Mesothelial cell of epicardium (in vitro differentiated cells): ENCODE data around the gene SLC25A22. TPM values are rescaled to one million over a fixed set of nuclear protein-coding genes. Genes with fewer than 3 reads are reported as not detected.
A peak's percentile ranks its signal among the peaks of the same experiment; 100 is the strongest.

Source experiments
- DNase-seq, 2 experiments: peaks; one replicate each; pipeline ENCODE4 v3.0.0; 2021; ENCODE audit warnings: low spot score in 2 of 2; ENCODE audit not compliant: unreplicated experiment in 2 of 2
- H3K27ac Mint-ChIP-seq: 2 replicates; pipeline ENCODE4 v1.8.0; 2021; ENCODE audit warnings: mixed read lengths
- H3K27me3 Mint-ChIP-seq: 2 replicates; pipeline ENCODE4 v1.8.0; 2021; ENCODE audit warnings: low read depth, mixed read lengths
- H3K36me3 Mint-ChIP-seq: 2 replicates; pipeline ENCODE4 v1.8.0; 2021; ENCODE audit warnings: mixed read lengths
- H3K4me1 Mint-ChIP-seq: 2 replicates; pipeline ENCODE4 v1.8.0; 2021; ENCODE audit warnings: mixed read lengths
- H3K4me3 Mint-ChIP-seq: 2 replicates; pipeline ENCODE4 v1.8.0; 2021; ENCODE audit warnings: mild to moderate bottlenecking, moderate library complexity, mixed read lengths
- H3K9me3 Mint-ChIP-seq: 2 replicates; pipeline ENCODE4 v1.8.0; 2021; ENCODE audit warnings: mixed read lengths
- total RNA-seq: library from RNA; stranded (reverse); gene quantifications from 3 replicates; pipeline ENCODE4 v1.2.1, GENCODE V29; 2021
- TF ChIP-seq, protein P1 (sequence below): fragments of 200-600 bp; sonication (generic); IDR thresholded peaks from one replicate; pipeline ENCODE4 v1.5.0; 2021; ENCODE audit warnings: antibody characterized with exemption; ENCODE audit not compliant: unreplicated experiment

SLC25A22 gene
- total RNA-seq, 1 donor from 2014 or later = 34.3 TPM

DNA sequence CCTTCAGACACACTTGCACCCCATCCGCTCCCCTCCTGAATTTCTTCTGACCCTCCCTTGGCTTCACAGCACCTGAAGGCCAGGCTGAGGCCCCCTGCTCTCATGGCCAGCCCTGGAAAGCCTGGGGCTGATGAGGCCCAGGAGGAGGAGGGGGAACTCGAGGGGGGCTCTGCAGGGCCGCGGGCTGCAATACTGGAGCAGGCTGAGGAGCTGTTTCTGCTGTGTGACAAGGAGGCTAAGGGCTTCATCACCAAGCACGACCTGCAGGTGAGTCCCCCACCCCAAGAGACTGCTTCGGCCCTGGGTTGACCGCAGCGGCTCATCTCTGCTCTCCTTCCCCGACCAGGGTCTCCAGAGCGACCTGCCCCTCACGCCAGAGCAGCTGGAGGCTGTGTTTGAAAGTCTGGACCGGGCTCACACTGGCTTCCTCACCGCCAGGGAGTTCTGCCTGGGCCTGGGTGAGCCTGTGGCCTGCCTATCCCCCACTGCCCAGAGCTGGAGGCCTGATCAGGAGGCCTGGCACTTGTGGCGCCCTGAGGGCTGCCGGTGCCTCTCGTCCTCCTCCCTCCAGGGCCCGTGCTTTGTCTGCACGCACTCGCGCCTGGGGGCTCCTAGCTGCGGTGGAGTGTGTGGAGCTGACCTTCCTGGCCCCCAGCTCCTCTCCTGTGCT lies 30.6 kb upstream of the SLC25A22 start:
- H3K27ac Mint-ChIP-seq = no peak overlapping the region

DNA sequence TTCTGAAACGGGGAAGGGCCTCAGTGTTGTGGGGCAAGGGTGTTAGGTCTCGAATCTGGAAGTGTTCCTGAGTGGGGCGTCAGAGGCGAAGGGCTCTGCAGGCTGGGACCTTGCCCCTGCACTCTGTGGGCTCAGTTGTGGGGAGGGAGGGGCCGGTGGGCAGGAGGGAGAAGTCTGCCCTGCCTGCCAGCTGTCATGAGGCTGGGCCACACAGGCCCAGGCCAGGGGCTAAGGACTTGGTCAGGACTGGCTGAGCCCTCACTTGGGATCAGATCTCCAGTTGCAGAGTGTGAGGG lies 29.8 kb upstream of the SLC25A22 start, which contains the start of gene CRACR2B:
TSS of gene CRACR2B (plus strand) at position 23 of the 296 bp plus-strand sequence. CDS start 689 bp downstream, outside the sequence.
- no peaks in the 10 kb centered on the region for H3K9me3 Mint-ChIP-seq
- peaks cover 51% of the 10 kb centered on the region for H3K27me3 Mint-ChIP-seq
- peaks cover 34% of the 10 kb centered on the region for H3K4me1 Mint-ChIP-seq
- no peak within 1 kb of the TSS for H3K27ac Mint-ChIP-seq
- peak within 1 kb of the TSS; percentile 68 for H3K4me3 Mint-ChIP-seq
- no peak for DNase-seq
- TF ChIP-seq, protein P1, sequence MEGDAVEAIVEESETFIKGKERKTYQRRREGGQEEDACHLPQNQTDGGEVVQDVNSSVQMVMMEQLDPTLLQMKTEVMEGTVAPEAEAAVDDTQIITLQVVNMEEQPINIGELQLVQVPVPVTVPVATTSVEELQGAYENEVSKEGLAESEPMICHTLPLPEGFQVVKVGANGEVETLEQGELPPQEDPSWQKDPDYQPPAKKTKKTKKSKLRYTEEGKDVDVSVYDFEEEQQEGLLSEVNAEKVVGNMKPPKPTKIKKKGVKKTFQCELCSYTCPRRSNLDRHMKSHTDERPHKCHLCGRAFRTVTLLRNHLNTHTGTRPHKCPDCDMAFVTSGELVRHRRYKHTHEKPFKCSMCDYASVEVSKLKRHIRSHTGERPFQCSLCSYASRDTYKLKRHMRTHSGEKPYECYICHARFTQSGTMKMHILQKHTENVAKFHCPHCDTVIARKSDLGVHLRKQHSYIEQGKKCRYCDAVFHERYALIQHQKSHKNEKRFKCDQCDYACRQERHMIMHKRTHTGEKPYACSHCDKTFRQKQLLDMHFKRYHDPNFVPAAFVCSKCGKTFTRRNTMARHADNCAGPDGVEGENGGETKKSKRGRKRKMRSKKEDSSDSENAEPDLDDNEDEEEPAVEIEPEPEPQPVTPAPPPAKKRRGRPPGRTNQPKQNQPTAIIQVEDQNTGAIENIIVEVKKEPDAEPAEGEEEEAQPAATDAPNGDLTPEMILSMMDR = no peak
- peaks cover 7% of the 10 kb centered on the region for H3K36me3 Mint-ChIP-seq

More for the DNA sequence above, 30.6 kb upstream of the SLC25A22 start:
- TF ChIP-seq, protein P1 = no peak
- Mint-ChIP-seq H3K4me3 (peak overlapping the region; percentile 68), H3K36me3 (peaks cover 5% of the 10 kb centered on the region), H3K27me3 (peaks cover 51% of the 10 kb centered on the region), H3K9me3 (no peaks in the 10 kb centered on the region), H3K4me1 (peaks cover 36% of the 10 kb centered on the region)
- DNase-seq = no peak

DNA sequence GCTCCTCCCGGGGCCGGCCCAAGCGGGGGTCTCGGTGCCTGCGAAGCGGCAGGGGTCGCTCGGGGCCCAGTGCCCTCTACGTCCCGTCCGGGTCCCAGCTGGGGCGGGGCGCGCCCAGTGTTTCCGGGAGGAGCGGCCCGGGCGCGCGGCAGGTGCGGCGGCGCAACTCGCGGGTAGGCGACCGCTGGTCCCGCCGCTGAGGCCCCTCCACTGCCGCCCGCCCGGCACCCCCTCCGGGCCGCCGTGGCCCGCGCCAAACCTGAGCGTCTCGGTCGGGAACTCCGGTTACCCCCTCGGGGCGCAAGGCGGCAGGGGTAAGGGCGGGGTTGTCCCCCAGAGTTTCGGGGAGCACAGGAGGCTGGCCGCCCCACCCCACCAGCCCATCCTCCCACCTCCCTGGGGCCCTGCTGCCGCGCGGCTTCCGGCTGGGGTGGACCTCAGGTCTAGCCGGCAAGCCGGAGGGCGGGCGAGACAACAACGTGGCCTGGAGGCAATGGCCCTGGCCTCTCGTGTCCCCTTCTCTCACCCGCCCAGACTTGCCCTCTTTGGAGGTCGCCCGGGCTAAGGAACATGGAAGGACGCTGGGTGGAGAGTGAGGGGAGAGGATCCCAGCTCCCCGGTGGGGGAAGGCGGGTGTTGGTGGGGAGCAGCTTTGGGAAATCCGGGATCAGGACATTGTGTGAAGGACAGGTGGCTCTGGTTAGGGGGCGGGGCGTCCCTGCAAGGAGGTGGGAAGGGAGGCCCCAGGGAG lies 29.2 kb upstream of the SLC25A22 start:
- no peak for DNase-seq
- TF ChIP-seq, protein P1 = no peak
- peaks cover 7% of the 10 kb centered on the region for H3K36me3 Mint-ChIP-seq
- peaks cover 50% of the 10 kb centered on the region for H3K27me3 Mint-ChIP-seq
- H3K4me3 Mint-ChIP-seq = peak overlapping the region; percentile 68
- H3K9me3 Mint-ChIP-seq = no peaks in the 10 kb centered on the region
- peaks cover 33% of the 10 kb centered on the region for H3K4me1 Mint-ChIP-seq
- H3K27ac Mint-ChIP-seq = no peak overlapping the region

DNA sequence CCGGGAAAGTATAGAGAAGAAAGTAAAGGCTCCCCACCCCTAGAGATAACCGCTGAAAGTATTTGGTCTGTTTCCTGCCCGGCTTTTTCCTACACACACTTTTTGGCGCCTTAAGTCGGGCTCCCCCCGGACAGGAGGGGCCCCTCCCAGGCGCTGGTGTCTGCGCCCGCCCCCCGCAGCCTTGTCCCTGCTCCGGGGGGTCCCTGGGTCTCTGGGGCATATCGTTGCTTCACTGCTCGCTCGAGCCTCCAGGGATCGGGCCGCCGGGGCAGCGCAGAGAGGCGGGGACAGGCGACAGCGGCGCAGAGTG lies 28.7 kb upstream of the SLC25A22 start:
- H3K4me1 Mint-ChIP-seq = peaks cover 29% of the 10 kb centered on the region
- peak overlapping the region; percentile 58 for H3K4me3 Mint-ChIP-seq
- no peak for DNase-seq

DNA sequence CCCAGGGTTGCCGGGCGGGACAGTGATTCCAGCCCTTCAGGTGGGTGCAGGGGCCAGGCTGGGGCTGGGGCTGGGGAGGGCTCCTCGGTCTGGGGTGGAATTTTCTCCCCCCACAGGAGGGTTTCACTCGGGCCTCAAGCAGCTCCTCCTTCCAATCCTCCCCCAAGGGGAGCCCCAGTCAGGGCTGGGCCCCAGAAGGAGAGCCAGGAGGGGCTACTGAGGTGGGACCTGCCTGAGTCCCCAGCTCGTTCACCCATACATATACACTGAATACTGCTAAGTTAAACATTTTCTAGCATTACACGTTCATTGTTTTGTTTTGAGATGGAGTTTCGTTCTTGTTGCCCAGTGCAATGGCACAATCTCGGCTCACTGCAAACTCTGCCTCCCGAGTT lies 28.1 kb upstream of the SLC25A22 start:
- H3K36me3 Mint-ChIP-seq = peaks cover 7% of the 10 kb centered on the region
- peaks cover 24% of the 10 kb centered on the region for H3K4me1 Mint-ChIP-seq
- TF ChIP-seq, protein P1 = no peak
- H3K27me3 Mint-ChIP-seq = peaks cover 39% of the 10 kb centered on the region
- no peak for DNase-seq
- no peaks in the 10 kb centered on the region for H3K9me3 Mint-ChIP-seq
- H3K27ac Mint-ChIP-seq = no peak overlapping the region
- H3K4me3 Mint-ChIP-seq = peak overlapping the region; percentile 58

More for the DNA sequence above, 28.7 kb upstream of the SLC25A22 start:
- no peak overlapping the region for H3K27ac Mint-ChIP-seq
- H3K27me3 Mint-ChIP-seq = peaks cover 45% of the 10 kb centered on the region
- no peaks in the 10 kb centered on the region for H3K9me3 Mint-ChIP-seq
- TF ChIP-seq, protein P1 = no peak
- H3K36me3 Mint-ChIP-seq = peaks cover 7% of the 10 kb centered on the region
